ENCODE measurements around the gene LGR4. TPM values are rescaled to one million over a fixed set of nuclear protein-coding genes. Genes with fewer than 3 reads are reported as not detected.
"Not testable (repeated sequence)": the region's sequence is repeated elsewhere in the genome, so short reads cannot be mapped to it uniquely, and the experiment has no call there.

Gene LGR4
- total RNA-seq, 1 donor from 2014 or later, result 62.7 TPM

GRCh38 chr11:27347359-27348339, 124.9 kb downstream of the LGR4 start:
- no peak for DNase-seq (ENCODE audit: low read depth)
- H3K4me3 ChIP-seq (ENCODE audit: low read depth, low read length), result no peak overlapping the region
- no peak for TF ChIP-seq CTCF (conservative IDR thresholded peaks at IDR 0.05; ENCODE audit: low read depth, low read length)

GRCh38 chr11:27339941-27340340, 132.6 kb downstream of the LGR4 start:
- DNase-seq (ENCODE audit: low read depth), result no peak
- TF ChIP-seq CTCF (conservative IDR thresholded peaks at IDR 0.05; ENCODE audit: low read depth, low read length), result no peak
- no peak overlapping the region for H3K4me3 ChIP-seq (ENCODE audit: low read depth, low read length)

GRCh38 chr11:27334764-27335163, 137.8 kb downstream of the LGR4 start:
- H3K4me3 ChIP-seq (ENCODE audit: low read depth, low read length); DNase-seq (ENCODE audit: low read depth): not testable (repeated sequence)

GRCh38 chr11:27331981-27332380, 140.6 kb downstream of the LGR4 start:
- DNase-seq (ENCODE audit: low read depth), result no peak

GRCh38 chr11:27330633-27331270, 141.8 kb downstream of the LGR4 start:
- no peak overlapping the region for H3K4me3 ChIP-seq (ENCODE audit: low read depth, low read length)
- no peak for TF ChIP-seq CTCF (conservative IDR thresholded peaks at IDR 0.05; ENCODE audit: low read depth, low read length)
- no peak for DNase-seq (ENCODE audit: low read depth)

More at GRCh38 chr11:27331981-27332380, 140.6 kb downstream of the LGR4 start:
- H3K4me3 ChIP-seq (ENCODE audit: low read depth, low read length), result no peak overlapping the region
- no peak for TF ChIP-seq CTCF (conservative IDR thresholded peaks at IDR 0.05; ENCODE audit: low read depth, low read length)

GRCh38 chr11:27329867-27330632, 142.5 kb downstream of the LGR4 start:
- DNase-seq (ENCODE audit: low read depth), result no peak
- no peak overlapping the region for H3K4me3 ChIP-seq (ENCODE audit: low read depth, low read length)
- TF ChIP-seq CTCF (conservative IDR thresholded peaks at IDR 0.05; ENCODE audit: low read depth, low read length), result no peak

GRCh38 chr11:27328614-27329013, 144.0 kb downstream of the LGR4 start:
- no peak for TF ChIP-seq CTCF (conservative IDR thresholded peaks at IDR 0.05; ENCODE audit: low read depth, low read length)
- H3K4me3 ChIP-seq (ENCODE audit: low read depth, low read length), result no peak overlapping the region
- no peak for DNase-seq (ENCODE audit: low read depth)

GRCh38 chr11:27327064-27327463, 145.5 kb downstream of the LGR4 start:
- DNase-seq (ENCODE audit: low read depth); H3K4me3 ChIP-seq (ENCODE audit: low read depth, low read length): not testable (repeated sequence)

GRCh38 chr11:27322196-27322595, 150.4 kb downstream of the LGR4 start:
- not testable (repeated sequence) for DNase-seq (ENCODE audit: low read depth); H3K4me3 ChIP-seq (ENCODE audit: low read depth, low read length)

GRCh38 chr11:27321340-27321739, 151.2 kb downstream of the LGR4 start:
- not testable (repeated sequence) for H3K4me3 ChIP-seq (ENCODE audit: low read depth, low read length); DNase-seq (ENCODE audit: low read depth)

All from epithelial cell of proximal tubule (primary cell).